Endothelial cell of umbilical vein (primary cell): ENCODE measurements around the gene DGKB. TPM values are rescaled to one million over a fixed set of nuclear protein-coding genes. Genes with fewer than 3 reads are reported as not detected.

Source experiments
- BruUV-seq: library from RNA; stranded (reverse); fragments of 400-500 nt; replicated peaks from 2 replicates; lab custom pipeline; 2021; lab: Mats Ljungman, UMichigan
- CTCF ChIA-PET: fragments of 300-600, 350-600 bp; sonication (Branson Sonifier 250); formaldehyde crosslinking; loops from one replicate; lab custom pipeline; 2021; ENCODE audit warnings: antibody characterized with exemption, inconsistent platforms; lab: Charles Lee
- POLR2A ChIA-PET: fragments of 300-600, 350-600 bp; sonication (Branson Sonifier 250); formaldehyde crosslinking; loops from one replicate; lab custom pipeline; 2021; ENCODE audit warnings: antibody characterized with exemption, inconsistent platforms; lab: Charles Lee
- DNase-seq: peaks from one replicate; pipeline ENCODE4 v3.0.0-alpha.2; 2011; ENCODE audit warnings: low read depth, low spot score
- FAIRE-seq: peaks from 2 replicates; lab custom pipeline; 2011; peaks lifted over from hg19 to GRCh38; lab: Jason Lieb, UNC
- H2AFZ ChIP-seq: 2 replicates; pipeline ENCODE4 v1.6.0; 2012; ENCODE audit warnings: low read depth, low read length, control low read depth, inconsistent platforms
- H3K27ac ChIP-seq: 2 replicates; pipeline ENCODE4 v1.5.1; 2011; ENCODE audit warnings: low read depth, mild to moderate bottlenecking, control low read depth, low read length, moderate library complexity; ENCODE audit not compliant: insufficient read depth
- H3K27me3 ChIP-seq, 2 experiments: 2 replicates each; pipeline versions ENCODE4 v1.6.0 to v1.6.1; 2011; ENCODE audit warnings: low read length in 2 of 2, mixed read lengths in 1 of 2; ENCODE audit not compliant: control insufficient read depth in 2 of 2, insufficient read depth in 2 of 2
- H3K36me3 ChIP-seq, 2 experiments: 2 replicates in 1 of 2; 3 replicates in 1 of 2; pipeline ENCODE4 v1.5.1; 2011; ENCODE audit warnings: low read length in 2 of 2, mild to moderate bottlenecking in 1 of 2, moderate library complexity in 1 of 2; ENCODE audit not compliant: control insufficient read depth in 2 of 2, insufficient read depth in 2 of 2; ENCODE audit errors: extremely low read depth in 1 of 2
- H3K4me1 ChIP-seq: 3 replicates; pipeline ENCODE4 v1.5.1; 2011; ENCODE audit warnings: mild to moderate bottlenecking, low read length; ENCODE audit not compliant: control insufficient read depth, insufficient read depth; ENCODE audit errors: extremely low read depth
- H3K4me2 ChIP-seq: 2 replicates; pipeline ENCODE4 v1.6.1; 2011; ENCODE audit warnings: low read length, control low read depth, mixed read lengths; ENCODE audit not compliant: insufficient read depth
- H3K4me3 ChIP-seq, 3 experiments: fragments of 200-600 bp in 1 of 3; sonication (generic), shearing (Covaris generic) in 1 of 3; replicated peaks in 1 of 3; 2 replicates each; pipeline ENCODE4 v1.5.1; 2011 to 2016; ENCODE audit warnings: control low read depth in 3 of 3, low read length in 3 of 3, mild to moderate bottlenecking in 2 of 3, inconsistent platforms in 1 of 3, low read depth in 1 of 3, moderate library complexity in 1 of 3; ENCODE audit not compliant: insufficient read depth in 1 of 3
- H3K79me2 ChIP-seq: 2 replicates; pipeline ENCODE4 v1.6.0; 2012; ENCODE audit warnings: low read length, inconsistent platforms; ENCODE audit not compliant: control insufficient read depth, insufficient read depth
- H3K9ac ChIP-seq: replicated peaks from 2 replicates; pipeline ENCODE3; 2011; ENCODE audit warnings: low read length, control low read depth; ENCODE audit not compliant: insufficient read depth; ENCODE audit errors: extremely low read depth
- H3K9me1 ChIP-seq: replicated peaks from 3 replicates; pipeline ENCODE4 v1.6.0; 2011; ENCODE audit warnings: mild to moderate bottlenecking, low read length; ENCODE audit not compliant: control insufficient read depth, insufficient read depth; ENCODE audit errors: extremely low read depth
- H3K9me3 ChIP-seq: replicated peaks from 2 replicates; pipeline ENCODE4 v1.5.1; 2012; ENCODE audit warnings: low read length, inconsistent platforms; ENCODE audit not compliant: control insufficient read depth, insufficient read depth
- H4K20me1 ChIP-seq: replicated peaks from 2 replicates; pipeline ENCODE3; 2011; ENCODE audit warnings: mild to moderate bottlenecking, low read length; ENCODE audit not compliant: control insufficient read depth, insufficient read depth; ENCODE audit errors: extremely low read depth
- EZH2 ChIP-seq: IDR thresholded peaks from 2 replicates; pipeline ENCODE4 v1.6.1; 2012; ENCODE audit warnings: borderline replicate concordance, low read depth, mild to moderate bottlenecking, moderate library complexity, low read length, inconsistent platforms; ENCODE audit not compliant: severe bottlenecking
- FOS ChIP-seq: IDR thresholded peaks from 2 replicates; pipeline ENCODE4 v1.6.1; 2011; ENCODE audit warnings: mild to moderate bottlenecking, low read length, moderate library complexity, borderline replicate concordance; ENCODE audit not compliant: insufficient read depth
- GATA2 ChIP-seq: IDR thresholded peaks from 2 replicates; pipeline ENCODE4 v1.7.0; 2011; ENCODE audit warnings: low read depth, mild to moderate bottlenecking, moderate library complexity, mixed read lengths, low read length; ENCODE audit not compliant: insufficient read length, insufficient read depth
- JUN ChIP-seq: IDR thresholded peaks from 2 replicates; pipeline ENCODE4 v1.6.1; 2011; ENCODE audit warnings: borderline replicate concordance, low read depth; ENCODE audit not compliant: insufficient read length, insufficient read depth
- MAX ChIP-seq: IDR thresholded peaks from 2 replicates; pipeline ENCODE4 v1.6.1; 2011; ENCODE audit not compliant: insufficient read depth, insufficient read length
- MYC ChIP-seq: IDR thresholded peaks from one replicate; pipeline ENCODE4 v1.6.1; 2011; ENCODE audit warnings: mild to moderate bottlenecking, low read depth, low read length
- POLR2A ChIP-seq: IDR thresholded peaks from 2 replicates; pipeline ENCODE4 v1.6.1; 2012; ENCODE audit warnings: low read depth, mild to moderate bottlenecking, control low read depth, low read length
- POLR2AphosphoS5 ChIP-seq: IDR thresholded peaks from 2 replicates; pipeline ENCODE4 v1.6.1; 2012; ENCODE audit warnings: low read depth, mild to moderate bottlenecking, control low read depth, low read length, moderate library complexity; ENCODE audit not compliant: insufficient read depth
- dilution Hi-C: fragments of 300-500 bp; cut with MboI; formaldehyde crosslinking; loops from one replicate; pipeline ENCODE4 v1.15.0; 2019; ENCODE audit warnings: low sequenced_read_pairs; ENCODE audit not compliant: extremely low pct_ligation_motif_present
- intact Hi-C: fragments of 100-400 bp; cut with micrococcal nuclease; formaldehyde crosslinking; loops from one replicate; pipeline ENCODE4 v1.10.0; 2022
- polyA plus RNA-seq, 4 experiments: library from polyadenylated mRNA; depleted of rRNA in 3 of 4; stranded (reverse) in 3 of 4; unstranded in 1 of 4; fragments of >200 nt; gene quantifications; 2 replicates each; pipeline versions ENCODE4 v1.2.1 to v1.2.3, GENCODE V29; 2011 to 2012; ENCODE audit warnings: missing spikeins in 1 of 4
- total RNA-seq: library from RNA; stranded (reverse); gene quantifications from 2 replicates; pipeline ENCODE4 v1.2.3, GENCODE V29; 2021

The DGKB gene
- total and polyA plus RNA-seq, 2 donors (not counting 3 experiments of a cell fraction or from before 2014, with no cell fraction given) = not detected

- DNase-seq (no peak), FAIRE-seq (no peak)
- Histone ChIP-seq H4K20me1 (peaks cover 2% of the 10 kb centered on the region), H3K79me2 (no peaks in the 10 kb centered on the region), H2AFZ (no peak overlapping the region), H3K36me3 (no peaks in the 10 kb centered on the region), H3K9ac (no peak overlapping the region), H3K4me2 (no peak overlapping the region), H3K9me1 (no peaks in the 10 kb centered on the region), H3K4me1 (no peaks in the 10 kb centered on the region), H3K27me3 (no peaks in the 10 kb centered on the region), H3K4me3 (no peak overlapping the region), H3K27ac (no peak overlapping the region), H3K9me3 (no peaks in the 10 kb centered on the region)
- POLR2A ChIA-PET = no interaction called here
- CTCF ChIA-PET = no interaction called here
- BruUV-seq = no TSS peak
- TF ChIP-seq MYC = no peak
- intact Hi-C loops = no loop called here
- dilution Hi-C loops = no loop called here
Measured at GRCh38 chr7:14501436-14501835, 401.1 kb downstream of the DGKB start.

GRCh38 chr7:14497390-14497789 lies 405.2 kb downstream of the DGKB start:
- H2AFZ ChIP-seq = no peak overlapping the region
- no peak for DNase-seq
- ChIA-PET POLR2A (no interaction called here), CTCF (no interaction called here)
- no peak overlapping the region for H3K9ac ChIP-seq
- intact Hi-C loops (no loop called here), dilution Hi-C loops (no loop called here)
- BruUV-seq = no TSS peak
- no peaks in the 10 kb centered on the region for H3K36me3 ChIP-seq
- H3K4me3 ChIP-seq = no peak overlapping the region
- no peaks in the 10 kb centered on the region for H3K9me3 ChIP-seq
- H3K79me2 ChIP-seq = no peaks in the 10 kb centered on the region
- TF ChIP-seq GATA2 (no peak), JUN (no peak), POLR2AphosphoS5 (no peak), POLR2A (no peak), MAX (no peak), FOS (no peak), MYC (no peak), EZH2 (no peak)
- no peak overlapping the region for H3K4me2 ChIP-seq
- peaks cover 2% of the 10 kb centered on the region for H4K20me1 ChIP-seq
- H3K9me1 ChIP-seq = no peaks in the 10 kb centered on the region
- FAIRE-seq = no peak
- no peaks in the 10 kb centered on the region for H3K27me3 ChIP-seq
- no peak overlapping the region for H3K27ac ChIP-seq
- H3K4me1 ChIP-seq = no peaks in the 10 kb centered on the region
